Stomach smooth muscle (tissue), 2 donors: ENCODE measurements around the gene TBC1D5.
A peak's percentile ranks its signal among the peaks of the same experiment; 100 is the strongest.

Experiments used
- H3K27ac ChIP-seq: one replicate; pipeline ENCODE4 v1.7.0; 2013; ENCODE audit warnings: mild to moderate bottlenecking, low read length, inconsistent platforms
- H3K27me3 ChIP-seq, 2 donors: one replicate each; pipeline ENCODE4 v1.7.0; 2013; ENCODE audit warnings: low read length in 2 of 2; ENCODE audit not compliant: insufficient read depth in 2 of 2, control insufficient read depth in 1 of 2
- H3K36me3 ChIP-seq, 2 donors: one replicate each; pipeline ENCODE4 v1.7.0; 2013; ENCODE audit warnings: low read length in 2 of 2; ENCODE audit not compliant: control insufficient read depth in 2 of 2, insufficient read depth in 2 of 2
- H3K4me1 ChIP-seq: one replicate; pipeline ENCODE4 v1.7.0; 2013; ENCODE audit warnings: low read length; ENCODE audit not compliant: control insufficient read depth, insufficient read depth
- H3K4me3 ChIP-seq, 2 donors: one replicate each; pipeline ENCODE4 v1.7.0; 2013; ENCODE audit warnings: low read length in 2 of 2
- H3K9ac ChIP-seq, 2 donors: one replicate each; pipeline ENCODE4 v1.7.0; 2013; ENCODE audit warnings: low read length in 2 of 2, mild to moderate bottlenecking in 1 of 2
- H3K9me3 ChIP-seq, 2 donors: one replicate each; pipeline ENCODE4 v1.7.0; 2013; ENCODE audit warnings: low read length in 2 of 2; ENCODE audit not compliant: control insufficient read depth in 2 of 2
- donor health status: healthy.
- donor health status: Pancreatic carcinoma.

TBC1D5 gene

DNA sequence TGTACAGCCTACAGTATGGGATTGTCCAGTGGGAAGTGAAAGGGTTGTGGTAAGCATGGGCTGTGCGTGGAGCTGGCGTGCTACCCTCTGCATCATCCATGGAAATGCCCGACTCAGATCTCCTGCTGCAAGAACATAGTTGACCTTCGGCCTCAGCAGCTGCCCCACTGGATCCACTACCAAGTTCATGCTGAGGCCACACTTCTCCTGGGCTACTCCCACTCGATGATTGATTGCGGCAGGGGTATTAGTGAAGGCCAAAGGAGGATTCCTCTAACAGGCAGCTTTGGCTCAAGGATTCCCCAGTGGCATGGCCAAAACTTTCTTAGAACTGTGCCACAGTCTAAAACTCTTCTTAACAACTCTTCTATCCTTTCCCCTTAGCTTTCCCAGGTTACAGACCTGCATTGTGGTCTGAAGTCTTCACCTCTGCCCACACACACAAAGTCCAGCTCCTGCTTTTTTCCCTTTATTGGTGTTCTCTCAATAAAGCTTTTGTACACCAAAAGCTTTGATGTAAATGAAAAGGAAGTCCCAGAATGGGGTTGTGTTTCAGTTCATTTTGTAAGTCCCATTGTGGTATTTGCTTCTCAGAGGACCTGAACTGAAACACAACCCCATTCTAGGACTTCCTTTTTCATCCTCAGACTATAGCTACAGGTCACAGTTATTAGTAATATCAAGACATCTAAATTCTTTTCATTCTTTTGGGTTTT, 4.9 kb upstream of the TBC1D5 start:
- Histone ChIP-seq H3K4me1 (peaks cover 3% of the 10 kb centered on the region), H3K9ac (no peak overlapping the region), H3K27me3 (no peaks in the 10 kb centered on the region), H3K9me3 (no peaks in the 10 kb centered on the region), H3K27ac (no peak overlapping the region), H3K4me3 (no peak overlapping the region), H3K36me3 (no peaks in the 10 kb centered on the region)

DNA sequence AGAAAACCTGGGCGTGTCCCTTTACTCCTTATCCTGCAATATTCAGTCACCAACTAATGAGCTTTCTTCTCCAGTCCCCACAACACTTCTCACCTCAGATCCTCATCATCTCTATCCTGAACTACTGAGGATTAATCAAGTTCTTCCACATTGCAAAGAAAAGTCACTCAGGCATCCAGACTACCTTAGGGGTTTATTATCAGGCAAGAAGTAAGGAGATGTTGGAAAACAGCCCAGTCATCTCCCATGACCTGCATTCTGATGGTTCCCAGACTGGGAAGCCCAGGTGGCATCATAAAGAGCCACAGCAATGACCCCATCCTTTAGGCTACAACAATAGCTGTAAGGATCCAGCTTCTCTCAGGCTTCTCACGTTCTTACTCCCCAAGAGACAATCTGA, 3.5 kb upstream of the TBC1D5 start:
- no peak overlapping the region for H3K27ac ChIP-seq
- H3K27me3 ChIP-seq = no peaks in the 10 kb centered on the region
- no peak overlapping the region for H3K9ac ChIP-seq
- H3K36me3 ChIP-seq = no peaks in the 10 kb centered on the region
- H3K4me3 ChIP-seq = no peak overlapping the region
- peaks cover 10% of the 10 kb centered on the region for H3K4me1 ChIP-seq
- no peaks in the 10 kb centered on the region for H3K9me3 ChIP-seq

DNA sequence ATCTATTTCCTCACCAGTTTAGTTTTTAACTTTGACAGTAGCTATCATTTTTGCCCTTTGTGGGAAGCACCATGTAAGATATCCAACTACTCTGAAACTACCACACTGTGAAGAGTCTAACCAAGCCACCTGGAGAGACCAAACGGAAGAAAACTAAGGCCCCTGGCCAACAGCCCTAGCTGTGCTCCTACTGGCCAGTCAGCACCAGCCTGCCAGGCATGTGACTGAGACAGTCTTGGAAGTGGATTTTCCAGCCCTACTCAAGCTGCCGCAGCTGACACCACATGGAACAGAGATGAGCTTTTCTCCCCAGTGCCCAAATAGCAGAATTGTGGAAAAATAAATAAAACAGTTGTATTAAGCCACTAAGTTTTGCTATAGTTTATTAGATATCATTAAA, 2.9 kb upstream of the TBC1D5 start:
- Histone ChIP-seq H3K27me3 (no peaks in the 10 kb centered on the region), H3K36me3 (no peaks in the 10 kb centered on the region), H3K9ac (no peak overlapping the region), H3K27ac (no peak overlapping the region), H3K9me3 (no peaks in the 10 kb centered on the region), H3K4me1 (peaks cover 15% of the 10 kb centered on the region), H3K4me3 (no peak overlapping the region)

DNA sequence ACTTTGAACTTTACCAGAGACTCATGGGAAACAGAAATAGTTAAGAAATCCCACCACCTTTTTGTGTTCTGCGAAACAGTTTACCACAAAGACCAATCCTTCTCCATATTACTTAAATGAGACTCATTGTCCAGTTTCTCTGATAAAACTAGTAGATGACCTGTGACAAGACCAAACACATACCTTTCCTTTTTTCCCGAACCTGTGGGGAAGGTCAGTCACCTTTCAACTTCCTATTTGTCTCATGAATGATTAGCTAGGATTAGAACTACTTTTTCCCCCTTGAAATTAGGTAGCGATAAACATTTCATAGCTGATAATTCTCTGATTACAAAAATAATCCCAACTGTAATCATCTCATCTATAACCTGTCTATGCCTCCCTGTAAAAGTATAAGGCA, 2.3 kb upstream of the TBC1D5 start:
- H3K9me3 ChIP-seq = no peaks in the 10 kb centered on the region
- no peaks in the 10 kb centered on the region for H3K27me3 ChIP-seq
- peaks cover 15% of the 10 kb centered on the region for H3K4me1 ChIP-seq
- H3K4me3 ChIP-seq = no peak overlapping the region
- H3K9ac ChIP-seq = no peak overlapping the region
- no peak overlapping the region for H3K27ac ChIP-seq
- no peaks in the 10 kb centered on the region for H3K36me3 ChIP-seq

DNA sequence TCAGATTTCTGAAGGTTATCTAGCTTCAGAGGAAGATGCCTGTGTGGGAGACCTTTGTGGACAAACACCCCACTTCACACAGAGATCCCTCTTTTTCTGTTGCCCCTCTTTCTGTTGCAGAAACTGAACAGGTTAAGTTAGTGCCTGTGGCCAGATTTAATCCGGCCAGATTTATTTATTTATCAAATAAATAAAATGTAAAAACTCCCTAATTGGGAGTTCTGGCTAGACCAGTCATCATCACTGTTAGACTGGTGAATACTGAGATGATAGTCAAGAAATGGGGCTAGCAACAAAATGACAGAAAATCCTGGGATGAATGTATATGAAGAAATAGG, 1.2 kb upstream of the TBC1D5 start:
- Histone ChIP-seq H3K27ac (peak overlapping the region; percentile 90), H3K9ac (peak overlapping the region; percentile 74 to 96), H3K9me3 (no peaks in the 10 kb centered on the region), H3K27me3 (no peaks in the 10 kb centered on the region), H3K4me3 (no peak overlapping the region), H3K4me1 (peaks cover 15% of the 10 kb centered on the region), H3K36me3 (no peaks in the 10 kb centered on the region)

DNA sequence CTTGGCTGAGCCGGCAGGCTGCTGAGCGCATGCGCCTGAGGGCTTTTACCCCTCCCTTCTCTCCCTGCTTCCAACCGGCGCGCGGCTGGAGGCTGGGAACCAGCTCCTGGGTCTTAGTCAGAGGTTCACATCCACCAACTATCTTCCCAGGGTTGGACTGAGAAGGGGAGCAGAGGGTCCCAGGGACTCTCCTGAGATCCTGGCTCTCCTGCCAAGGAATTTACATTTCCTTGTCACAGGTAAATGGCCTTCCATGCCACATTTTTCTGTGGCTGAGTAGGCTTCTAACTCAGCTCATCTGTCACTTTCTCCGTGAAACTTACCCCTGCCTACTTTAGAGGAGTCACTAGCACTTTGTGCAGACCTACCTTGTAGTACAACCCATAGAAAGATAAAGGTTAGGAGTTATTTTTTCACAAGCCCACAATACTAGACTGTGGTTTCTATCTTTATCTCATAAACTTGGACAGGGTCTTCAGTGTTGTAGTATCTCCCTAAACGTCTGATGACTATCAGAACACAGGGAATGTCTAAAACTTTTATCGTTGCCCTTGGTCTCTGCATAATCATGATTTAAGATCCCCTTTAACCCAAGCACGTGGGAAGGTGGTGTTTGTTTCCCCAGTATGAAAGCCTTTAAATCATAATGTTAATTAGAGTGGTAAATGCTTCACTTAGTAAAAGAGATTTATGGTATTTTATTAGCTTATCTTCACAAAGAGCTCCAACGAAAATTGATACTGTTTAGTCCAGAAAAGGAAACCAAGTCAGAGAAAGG, 638 bp upstream of the TBC1D5 start:
- peak overlapping the region; percentile 69 to 89 for H3K4me3 ChIP-seq
- no peaks in the 10 kb centered on the region for H3K27me3 ChIP-seq
- peak overlapping the region; percentile 74 to 96 for H3K9ac ChIP-seq
- no peaks in the 10 kb centered on the region for H3K36me3 ChIP-seq
- peak overlapping the region; percentile 90 for H3K27ac ChIP-seq
- no peaks in the 10 kb centered on the region for H3K9me3 ChIP-seq
- H3K4me1 ChIP-seq = peaks cover 15% of the 10 kb centered on the region

DNA sequence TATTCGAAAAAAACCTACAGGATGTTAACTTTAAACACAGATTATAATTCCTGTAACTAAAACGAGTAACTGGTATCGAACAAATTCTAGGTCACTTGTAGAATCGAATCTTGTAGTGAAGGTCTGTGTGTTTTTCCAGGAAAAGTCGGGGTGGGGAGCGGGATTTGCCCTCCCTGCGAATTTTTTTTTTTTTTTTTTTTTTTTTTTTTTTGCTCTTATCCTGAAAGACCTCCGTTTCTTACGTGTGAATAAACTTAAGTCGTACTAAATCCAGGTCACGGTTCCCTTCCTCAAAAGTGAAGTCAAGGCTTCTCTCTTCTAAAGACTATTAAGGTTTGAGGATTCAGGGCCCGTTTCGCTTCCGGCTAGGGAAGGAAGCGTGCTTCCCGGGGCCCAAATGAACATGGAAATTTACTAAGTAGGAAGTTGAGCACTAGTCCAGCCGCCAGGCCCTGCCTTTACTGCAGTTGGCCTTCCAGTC, 770 bp downstream of the TBC1D5 start:
- no peaks in the 10 kb centered on the region for H3K27me3 ChIP-seq
- peak overlapping the region; percentile 74 to 80 for H3K9ac ChIP-seq
- H3K27ac ChIP-seq = peak overlapping the region; percentile 90
- no peaks in the 10 kb centered on the region for H3K36me3 ChIP-seq
- no peaks in the 10 kb centered on the region for H3K9me3 ChIP-seq
- H3K4me1 ChIP-seq = peaks cover 15% of the 10 kb centered on the region
- H3K4me3 ChIP-seq = peak overlapping the region; percentile 69 to 89

DNA sequence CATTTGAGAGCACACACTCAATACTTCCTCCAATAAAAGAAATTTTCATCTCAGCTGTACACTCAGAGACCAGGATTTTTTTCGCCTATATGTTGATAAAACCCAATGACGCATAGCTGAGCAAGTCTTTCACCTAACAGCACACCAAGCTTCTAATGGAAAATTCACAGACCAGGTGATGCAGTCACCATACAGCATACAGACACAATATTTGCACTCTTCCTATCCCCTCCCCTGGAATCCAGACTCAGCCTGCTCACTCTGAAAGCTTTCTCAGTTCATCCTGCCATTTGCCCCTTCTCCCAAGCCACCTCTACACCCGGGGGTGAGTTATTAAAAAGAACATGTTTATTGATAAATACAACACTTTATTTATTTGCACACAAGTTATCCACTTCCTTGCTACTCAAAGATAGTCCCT, 1.7 kb downstream of the TBC1D5 start:
- H3K9ac ChIP-seq = peak overlapping the region; percentile 60 to 74

DNA sequence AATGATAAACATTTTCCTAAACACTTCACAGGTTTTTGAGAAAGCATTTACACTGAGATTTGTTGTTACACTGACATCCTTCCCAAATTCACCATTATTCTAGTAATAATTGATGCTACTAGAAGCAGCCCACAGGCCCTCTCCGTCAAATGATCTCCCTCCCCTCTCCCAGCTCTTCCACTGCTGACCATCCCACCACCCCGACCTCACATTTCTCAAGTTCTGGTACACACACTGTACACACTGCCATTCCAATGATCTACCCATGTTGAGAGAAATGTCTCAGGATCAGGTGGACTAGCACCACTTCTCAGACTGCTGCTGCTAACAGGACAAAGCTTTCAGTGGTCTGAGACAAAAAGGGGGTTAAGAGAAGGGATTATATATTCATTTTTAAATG, 3.5 kb downstream of the TBC1D5 start:
- Histone ChIP-seq H3K27ac (no peak overlapping the region), H3K9ac (no peak overlapping the region), H3K4me3 (no peak overlapping the region)

More for the DNA sequence above, 1.7 kb downstream of the TBC1D5 start:
- H3K4me3 ChIP-seq = peak overlapping the region in 1 of 2 donors; percentile 89
- H3K36me3 ChIP-seq = no peaks in the 10 kb centered on the region
- peaks cover 15% of the 10 kb centered on the region for H3K4me1 ChIP-seq
- no peaks in the 10 kb centered on the region for H3K9me3 ChIP-seq
- H3K27me3 ChIP-seq = no peaks in the 10 kb centered on the region
- H3K27ac ChIP-seq = peak overlapping the region; percentile 90

DNA sequence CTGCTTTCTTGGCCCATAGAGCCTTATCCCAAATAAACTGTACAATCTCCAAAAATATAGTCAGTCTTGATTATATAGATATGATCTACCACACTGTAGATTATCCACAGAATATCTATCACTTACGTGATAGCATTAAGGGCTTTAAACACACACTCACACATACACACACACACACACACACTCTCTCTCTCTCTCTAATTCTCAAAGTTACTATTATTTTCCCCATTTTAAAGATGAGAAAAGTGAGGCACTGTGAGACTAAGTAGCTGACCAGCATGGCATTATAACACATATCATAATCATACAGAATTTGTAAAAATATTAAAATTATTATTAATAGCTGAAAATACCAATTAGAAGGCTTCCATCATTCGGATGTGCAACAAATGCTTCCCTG, 4.2 kb downstream of the TBC1D5 start:
- peaks cover 15% of the 10 kb centered on the region for H3K4me1 ChIP-seq
- H3K27ac ChIP-seq = no peak overlapping the region
- no peak overlapping the region for H3K9ac ChIP-seq
- no peaks in the 10 kb centered on the region for H3K36me3 ChIP-seq
- H3K9me3 ChIP-seq = no peaks in the 10 kb centered on the region
- H3K27me3 ChIP-seq = no peaks in the 10 kb centered on the region
- no peak overlapping the region for H3K4me3 ChIP-seq

More for the DNA sequence above, 3.5 kb downstream of the TBC1D5 start:
- Histone ChIP-seq H3K27me3 (no peaks in the 10 kb centered on the region), H3K36me3 (no peaks in the 10 kb centered on the region), H3K4me1 (peaks cover 15% of the 10 kb centered on the region), H3K9me3 (no peaks in the 10 kb centered on the region)

DNA sequence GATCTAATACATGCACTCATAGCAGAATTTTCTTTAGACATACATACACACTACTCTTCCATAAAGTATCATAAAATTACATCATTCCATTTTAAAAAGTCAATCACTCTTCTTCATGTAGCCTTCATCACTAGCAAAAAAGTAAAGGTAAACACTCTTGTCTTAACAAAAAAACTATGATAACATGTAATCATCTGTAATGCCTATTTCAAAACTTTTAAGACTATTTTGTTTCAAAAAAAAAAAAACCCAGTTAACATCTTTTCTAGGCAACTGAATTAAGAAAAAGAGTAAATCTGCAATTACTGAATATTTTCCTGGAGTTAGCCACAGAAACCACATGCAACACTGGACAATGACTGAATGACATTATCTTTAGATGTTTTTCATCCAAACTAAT, 4.8 kb downstream of the TBC1D5 start:
- no peaks in the 10 kb centered on the region for H3K27me3 ChIP-seq
- no peaks in the 10 kb centered on the region for H3K36me3 ChIP-seq
- H3K9ac ChIP-seq = no peak overlapping the region
- H3K27ac ChIP-seq = no peak overlapping the region
- H3K9me3 ChIP-seq = no peaks in the 10 kb centered on the region
- no peak overlapping the region for H3K4me3 ChIP-seq
- H3K4me1 ChIP-seq = peaks cover 12% of the 10 kb centered on the region
